Trophoblast cell (in vitro differentiated cells and primary cell): ENCODE measurements around the gene PAH. TPM values are rescaled to one million over a fixed set of nuclear protein-coding genes. Genes with fewer than 3 reads are reported as not detected.

ENCODE experiments used
- DNase-seq, 2 donors: peaks; one replicate each; pipeline ENCODE4 v3.0.0-alpha.2; 2016
- H2AFZ ChIP-seq: 2 replicates; pipeline ENCODE4 v1.6.1; 2013; ENCODE audit warnings: low read length, moderate library complexity, mild to moderate bottlenecking; ENCODE audit not compliant: insufficient read depth, poor library complexity
- H2AK5ac ChIP-seq: 2 replicates; pipeline ENCODE4 v1.6.1; 2013; ENCODE audit warnings: mild to moderate bottlenecking, low read length
- H2BK120ac ChIP-seq: 2 replicates; pipeline ENCODE4 v1.6.1; 2013; ENCODE audit warnings: low read length, mild to moderate bottlenecking, moderate library complexity; ENCODE audit not compliant: insufficient read depth, poor library complexity
- H2BK12ac ChIP-seq: 2 replicates; pipeline ENCODE4 v1.6.1; 2013; ENCODE audit warnings: mild to moderate bottlenecking, low read length, moderate library complexity
- H2BK5ac ChIP-seq: 2 replicates; pipeline ENCODE4 v1.6.1; 2013; ENCODE audit warnings: low read length, low read depth, moderate library complexity, mild to moderate bottlenecking; ENCODE audit not compliant: poor library complexity
- H3K14ac ChIP-seq: 2 replicates; pipeline ENCODE4 v1.6.1; 2013; ENCODE audit warnings: mild to moderate bottlenecking, low read length
- H3K18ac ChIP-seq: 2 replicates; pipeline ENCODE4 v1.6.1; 2013; ENCODE audit warnings: mild to moderate bottlenecking, low read length
- H3K23ac ChIP-seq: 2 replicates; pipeline ENCODE4 v1.6.1; 2013; ENCODE audit warnings: low read length
- H3K27ac ChIP-seq: 2 replicates; pipeline ENCODE4 v1.5.1; 2013; ENCODE audit warnings: low read depth, mild to moderate bottlenecking, inconsistent platforms, low read length, moderate library complexity
- H3K27me3 ChIP-seq: 2 replicates; pipeline ENCODE4 v1.6.1; 2013; ENCODE audit warnings: inconsistent platforms, mild to moderate bottlenecking, low read length, moderate library complexity; ENCODE audit not compliant: insufficient read depth
- H3K36me3 ChIP-seq, 2 experiments: 1 replicate in 1 of 2; 2 replicates in 1 of 2; pipeline ENCODE4 v1.6.1; 2013; ENCODE audit warnings: low read length in 2 of 2, mild to moderate bottlenecking in 2 of 2, moderate library complexity in 1 of 2; ENCODE audit not compliant: insufficient read depth in 2 of 2, control insufficient read depth in 1 of 2
- H3K4ac ChIP-seq: 2 replicates; pipeline ENCODE4 v1.6.1; 2013; ENCODE audit warnings: low read depth, mild to moderate bottlenecking, low read length, moderate library complexity
- H3K4me1 ChIP-seq, 2 experiments: 1 replicate in 1 of 2; 2 replicates in 1 of 2; pipeline ENCODE4 v1.6.1; 2013; ENCODE audit warnings: low read length in 2 of 2, mild to moderate bottlenecking in 2 of 2, moderate library complexity in 1 of 2; ENCODE audit not compliant: insufficient read depth in 2 of 2, control insufficient read depth in 1 of 2
- H3K4me2 ChIP-seq: 2 replicates; pipeline ENCODE4 v1.6.1; 2013; ENCODE audit warnings: inconsistent platforms, mild to moderate bottlenecking, low read length, moderate library complexity
- H3K4me3 ChIP-seq: 2 replicates; pipeline ENCODE4 v1.5.1; 2013; ENCODE audit warnings: mild to moderate bottlenecking, low read depth, low read length, inconsistent platforms
- H3K79me1 ChIP-seq: one replicate; pipeline ENCODE4 v1.6.1; 2013; ENCODE audit warnings: low read length
- H3K79me2 ChIP-seq: 2 replicates; pipeline ENCODE4 v1.6.1; 2013; ENCODE audit warnings: low read length, mild to moderate bottlenecking; ENCODE audit not compliant: control insufficient read depth, insufficient read depth, poor library complexity
- H3K9ac ChIP-seq: 2 replicates; pipeline ENCODE4 v1.6.1; 2013; ENCODE audit warnings: mild to moderate bottlenecking, low read length
- H3K9me3 ChIP-seq: 2 replicates; pipeline ENCODE4 v1.6.1; 2013; ENCODE audit warnings: low read depth, mild to moderate bottlenecking, control low read depth, inconsistent platforms, low read length; ENCODE audit not compliant: insufficient read depth
- H4K12ac ChIP-seq: 2 replicates; pipeline ENCODE4 v1.6.1; 2013; ENCODE audit warnings: low read depth, mild to moderate bottlenecking, low read length, moderate library complexity
- H4K8ac ChIP-seq: 2 replicates; pipeline ENCODE4 v1.6.1; 2013; ENCODE audit warnings: low read depth, mild to moderate bottlenecking, low read length, moderate library complexity
- H4K91ac ChIP-seq: one replicate; pipeline ENCODE4 v1.6.1; 2013; ENCODE audit warnings: low read depth, mild to moderate bottlenecking, low read length, moderate library complexity
- WGBS: extraction: QIAGEN DNeasy Blood & Tissue Kit; methylation state at CpG from one replicate; pipeline ENCODE4 v1.1.7; 2013; ENCODE audit warnings: missing lambda C conversion rate; ENCODE audit not compliant: insufficient read length, insufficient coverage; ENCODE audit errors: extremely low coverage; 5-methylcytosine and 5-hydroxymethylcytosine counted together
- polyA plus RNA-seq: library from polyadenylated mRNA; stranded (reverse); fragments of 200-250 nt; gene quantifications from 2 replicates; pipeline ENCODE4 v1.2.3, GENCODE V29; 2013

Gene PAH
- polyA plus RNA-seq: 0.03 TPM in 1 of 2 replicates, not detected in the other

GRCh38 chr12:102917026-102917787 lies at the start of gene PAH:
Gene PAH (minus strand): TSS chr12:102917244. CDS start chr12:102917130, 114 bp downstream.
- H3K9me3 ChIP-seq: no peaks in the 10 kb centered on the region
- H3K14ac ChIP-seq: no peak within 1 kb of the TSS
- H3K4me3 ChIP-seq: peak within 1 kb of the TSS; percentile 32
- no peak within 1 kb of the TSS for H4K12ac ChIP-seq
- no CpG with 5 or more reads among the region's 30 CpGs for WGBS
- peak in 1 of 2 donors; percentile 33 for DNase-seq
- H3K79me1 ChIP-seq: no peaks in the 10 kb centered on the region
- H3K36me3 ChIP-seq: no peaks in the 10 kb centered on the region
- H3K27me3 ChIP-seq: no peaks in the 10 kb centered on the region
- H2BK120ac ChIP-seq: no peak within 1 kb of the TSS
- no peak within 1 kb of the TSS for H3K23ac ChIP-seq
- H3K18ac ChIP-seq: no peak within 1 kb of the TSS
- no peak within 1 kb of the TSS for H4K8ac ChIP-seq
- H4K91ac ChIP-seq: no peak within 1 kb of the TSS
- peaks cover 0 to 4% of the 10 kb centered on the region in 2 experiments for H3K4me1 ChIP-seq
- peak within 1 kb of the TSS; percentile 56 for H2AFZ ChIP-seq
- no peak within 1 kb of the TSS for H3K4ac ChIP-seq
- H2BK5ac ChIP-seq: no peak within 1 kb of the TSS
- H2BK12ac ChIP-seq: no peak within 1 kb of the TSS
- no peak within 1 kb of the TSS for H3K27ac ChIP-seq
- H3K4me2 ChIP-seq: peak within 1 kb of the TSS; percentile 70
- H2AK5ac ChIP-seq: no peak within 1 kb of the TSS
- H3K79me2 ChIP-seq: no peaks in the 10 kb centered on the region
- H3K9ac ChIP-seq: no peak within 1 kb of the TSS

- no peak overlapping the region for H2AK5ac ChIP-seq
- peaks cover 3% of the 10 kb centered on the region for H3K9me3 ChIP-seq
- no peaks in the 10 kb centered on the region for H3K79me1 ChIP-seq
- no peak overlapping the region for H4K12ac ChIP-seq
- no peak overlapping the region for H2AFZ ChIP-seq
- no peak for DNase-seq
- no peak overlapping the region for H3K18ac ChIP-seq
- H3K27me3 ChIP-seq: peaks cover 47% of the 10 kb centered on the region
- H4K8ac ChIP-seq: no peak overlapping the region
- no peak overlapping the region for H3K4me3 ChIP-seq
- H4K91ac ChIP-seq: no peak overlapping the region
- no peak overlapping the region for H3K23ac ChIP-seq
- H3K4me1 ChIP-seq: no peaks in the 10 kb centered on the region
- no peak overlapping the region for H3K14ac ChIP-seq
- H2BK5ac ChIP-seq: no peak overlapping the region
- H3K9ac ChIP-seq: no peak overlapping the region
- H3K27ac ChIP-seq: no peak overlapping the region
- H2BK120ac ChIP-seq: no peak overlapping the region
- H3K4me2 ChIP-seq: no peak overlapping the region
- WGBS: no CpG with 5 or more reads among the region's 12 CpGs
- H2BK12ac ChIP-seq: no peak overlapping the region
- no peak overlapping the region for H3K4ac ChIP-seq
- no peaks in the 10 kb centered on the region for H3K79me2 ChIP-seq
- no peaks in the 10 kb centered on the region for H3K36me3 ChIP-seq
Observed at GRCh38 chr12:102966200-102966863, 49.3 kb upstream of the PAH start.

DNA sequence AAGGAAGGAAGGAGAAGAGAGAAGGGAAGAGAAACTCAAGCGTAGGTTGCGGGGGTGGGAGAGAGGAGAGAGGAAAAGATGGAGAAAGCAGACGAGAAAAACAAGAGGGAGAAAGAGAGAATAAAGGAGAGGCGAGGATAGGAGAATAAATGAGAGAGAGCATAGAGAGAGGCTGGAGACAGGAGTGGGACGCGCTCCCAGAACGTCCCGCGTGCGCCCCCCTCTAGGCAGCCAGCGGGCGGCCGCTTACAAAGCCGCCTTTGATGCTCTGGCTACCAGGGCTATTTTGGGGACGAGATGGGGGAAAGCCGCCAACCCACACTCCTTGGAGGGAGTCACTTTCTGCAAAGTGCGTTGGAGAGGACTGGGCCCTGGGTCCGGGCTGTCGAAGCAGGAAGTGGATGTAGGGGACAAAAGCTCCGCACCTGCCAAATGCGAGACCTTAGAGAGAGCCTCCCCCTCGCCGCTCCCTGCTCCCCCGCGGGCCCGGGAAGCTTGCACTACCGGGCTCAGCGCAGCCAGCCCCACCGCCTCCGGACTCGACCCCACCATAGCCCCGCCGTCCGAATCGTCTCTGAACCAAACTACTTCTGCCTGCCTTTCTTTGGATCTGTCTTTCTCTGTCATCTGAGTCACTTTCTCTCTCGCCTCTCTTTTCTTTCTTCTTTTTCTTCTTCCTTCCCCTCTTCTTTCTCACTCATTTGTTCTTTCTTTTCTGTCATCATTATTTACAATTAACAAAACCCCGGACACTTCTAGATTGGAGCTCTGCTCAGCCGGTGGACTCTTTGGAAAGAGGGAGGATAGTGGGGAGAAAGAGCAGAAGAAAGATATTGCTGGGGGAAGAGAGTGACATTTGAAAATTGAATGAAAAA lies 48.5 kb upstream of the PAH start:
- no peak overlapping the region for H2AFZ ChIP-seq
- H3K9ac ChIP-seq: no peak overlapping the region
- no peak overlapping the region for H3K4ac ChIP-seq
- H3K9me3 ChIP-seq: peaks cover 3% of the 10 kb centered on the region
- H3K79me1 ChIP-seq: no peaks in the 10 kb centered on the region
- H3K36me3 ChIP-seq: no peaks in the 10 kb centered on the region
- no peak overlapping the region for H3K14ac ChIP-seq
- no peak overlapping the region for H2BK12ac ChIP-seq
- H3K4me1 ChIP-seq: no peaks in the 10 kb centered on the region
- no peak overlapping the region for H2BK5ac ChIP-seq
- peaks cover 55% of the 10 kb centered on the region for H3K27me3 ChIP-seq
- H2BK120ac ChIP-seq: no peak overlapping the region
- no peak overlapping the region for H3K27ac ChIP-seq
- H3K79me2 ChIP-seq: no peaks in the 10 kb centered on the region
- H3K4me3 ChIP-seq: no peak overlapping the region
- DNase-seq: no peak
- no peak overlapping the region for H4K12ac ChIP-seq
- H3K23ac ChIP-seq: no peak overlapping the region
- no peak overlapping the region for H2AK5ac ChIP-seq
- no CpG with 5 or more reads among the region's 38 CpGs for WGBS
- no peak overlapping the region for H3K18ac ChIP-seq
- H4K91ac ChIP-seq: no peak overlapping the region
- peak overlapping the region; percentile 52 for H3K4me2 ChIP-seq
- no peak overlapping the region for H4K8ac ChIP-seq

DNA sequence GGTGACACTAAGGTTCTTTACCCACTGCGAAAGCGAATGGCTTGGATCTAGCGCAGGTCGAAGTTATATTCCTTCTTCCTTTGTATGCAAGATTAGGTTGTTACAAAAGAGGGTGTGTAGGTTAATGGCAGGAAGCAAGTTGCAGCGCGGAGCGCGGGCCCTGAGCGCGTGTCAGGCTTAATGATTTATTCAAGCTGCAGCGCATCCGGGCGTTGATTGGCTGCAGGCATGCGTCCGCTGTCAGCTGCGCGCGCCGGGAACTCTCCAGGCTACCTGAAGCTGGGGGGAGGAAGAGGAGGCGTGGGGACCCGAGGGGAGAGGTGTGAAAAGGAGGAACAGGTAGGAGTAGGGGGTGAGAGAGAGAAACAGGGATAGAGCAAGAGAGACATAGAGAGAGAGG lies 47.8 kb upstream of the PAH start:
- peaks cover 57% of the 10 kb centered on the region for H3K27me3 ChIP-seq
- H3K4me3 ChIP-seq: no peak overlapping the region
- no peak overlapping the region for H3K27ac ChIP-seq
- no CpG with 5 or more reads among the region's 21 CpGs for WGBS
- no peaks in the 10 kb centered on the region for H3K36me3 ChIP-seq
- H3K18ac ChIP-seq: no peak overlapping the region
- no peaks in the 10 kb centered on the region for H3K79me2 ChIP-seq
- no peak overlapping the region for H4K8ac ChIP-seq
- no peaks in the 10 kb centered on the region for H3K4me1 ChIP-seq
- no peak overlapping the region for H3K23ac ChIP-seq
- H3K9ac ChIP-seq: no peak overlapping the region
- no peak overlapping the region for H3K14ac ChIP-seq
- no peak overlapping the region for H2AFZ ChIP-seq
- H2BK120ac ChIP-seq: no peak overlapping the region
- H2AK5ac ChIP-seq: no peak overlapping the region
- H2BK12ac ChIP-seq: no peak overlapping the region
- no peak overlapping the region for H4K12ac ChIP-seq
- no peak overlapping the region for H2BK5ac ChIP-seq
- no peak for DNase-seq
- peak overlapping the region; percentile 52 for H3K4me2 ChIP-seq
- no peak overlapping the region for H4K91ac ChIP-seq
- H3K9me3 ChIP-seq: peaks cover 3% of the 10 kb centered on the region
- H3K4ac ChIP-seq: no peak overlapping the region
- no peaks in the 10 kb centered on the region for H3K79me1 ChIP-seq
